Activated naive CD4-positive, alpha-beta T cell treated with Interleukin-2 at 50 U/mL for 16 hours (primary cell): ENCODE data around the gene MCIDAS.

Experiments
- DNase-seq: peaks from one replicate; pipeline ENCODE4 v3.0.0-alpha.2; 2020

Gene MCIDAS

GRCh38 chr5:55222092-55222984, 4.8 kb downstream of the MCIDAS start:
- no peak for DNase-seq

GRCh38 chr5:55220433-55221185, 6.5 kb downstream of the MCIDAS start:
- DNase-seq, result no peak

GRCh38 chr5:55219770-55220169, 7.3 kb downstream of the MCIDAS start:
- DNase-seq, result no peak

- DNase-seq, result no peak
Observed at GRCh38 chr5:55218967-55219366, 8.1 kb downstream of the MCIDAS start.

- DNase-seq, result no peak
Observed at GRCh38 chr5:55211184-55211874, 15.8 kb downstream of the MCIDAS start.

GRCh38 chr5:55205001-55205400, 22.1 kb downstream of the MCIDAS start:
- no peak for DNase-seq

GRCh38 chr5:55191165-55191564, 36.0 kb downstream of the MCIDAS start:
- DNase-seq, result no peak

GRCh38 chr5:55188656-55189540, 38.2 kb downstream of the MCIDAS start:
- no peak for DNase-seq

- no peak for DNase-seq
Observed at GRCh38 chr5:55187370-55187769, 39.7 kb downstream of the MCIDAS start.

GRCh38 chr5:55180016-55180415, 47.1 kb downstream of the MCIDAS start:
- DNase-seq, result no peak

GRCh38 chr5:55177078-55177477, 50.0 kb downstream of the MCIDAS start:
- no peak for DNase-seq

- DNase-seq, result peak; percentile 17
Observed at GRCh38 chr5:55176176-55176818, 50.8 kb downstream of the MCIDAS start.

- DNase-seq, result no peak
Observed at GRCh38 chr5:55175781-55176175, 51.3 kb downstream of the MCIDAS start.

- no peak for DNase-seq
Observed at GRCh38 chr5:55173687-55174230, 53.4 kb downstream of the MCIDAS start.

- peak; percentile 78 for DNase-seq
Observed at GRCh38 chr5:55172937-55173686, 54.0 kb downstream of the MCIDAS start, which contains the start of gene CDC20B. TSS of gene CDC20B (minus strand) at chr5:55173177. CDS start at chr5:55173000, 177 bp downstream.

GRCh38 chr5:55172051-55172899, 54.8 kb downstream of the MCIDAS start:
- peak; percentile 52 for DNase-seq

- DNase-seq, result no peak
Observed at GRCh38 chr5:55171471-55171870, 55.6 kb downstream of the MCIDAS start.
